Sigmoid colon (tissue), 7 donors: ENCODE data around the gene ADORA3. TPM values are rescaled to one million over a fixed set of nuclear protein-coding genes. Genes with fewer than 3 reads are reported as not detected.

Experiments used
- DNase-seq: peaks from one replicate; pipeline ENCODE4 v3.0.0-alpha.2; 2019
- H3K27ac ChIP-seq, 4 donors: fragments of 200-600 bp; sonication (generic); one replicate each; pipeline ENCODE4 v1.5.1; 2016 to 2019; ENCODE audit warnings: mild to moderate bottlenecking in 1 of 4
- H3K27me3 ChIP-seq, 3 donors: fragments of 200-600 bp; sonication (generic); one replicate each; pipeline ENCODE4 v1.5.1; 2019; ENCODE audit warnings: mild to moderate bottlenecking in 1 of 3
- H3K36me3 ChIP-seq, 4 donors: fragments of 200-600 bp; sonication (generic); one replicate each; pipeline ENCODE4 v1.5.1; 2016 to 2019
- H3K4me1 ChIP-seq, 4 donors: fragments of 200-600 bp; sonication (generic); one replicate each; pipeline ENCODE4 v1.5.1; 2017 to 2019
- H3K4me3 ChIP-seq, 4 donors: fragments of 200-600 bp; sonication (generic); one replicate each; pipeline ENCODE4 v1.5.1; 2017 to 2019; ENCODE audit warnings: mild to moderate bottlenecking in 2 of 4, moderate library complexity in 1 of 4
- H3K9me3 ChIP-seq, 4 donors: fragments of 200-600 bp in 3 of 4; sonication (generic) in 3 of 4; one replicate each; pipeline versions ENCODE4 v1.5.1 to v1.6.1; 2013 to 2019
- CTCF ChIP-seq, 4 experiments: fragments of 450-650 bp in 3 of 4; fragments of 200-600 bp in 1 of 4; IDR thresholded peaks; one replicate each; pipeline ENCODE4 v1.5.1; 2016 to 2019; ENCODE audit warnings: antibody characterized with exemption in 4 of 4, mild to moderate bottlenecking in 3 of 4, moderate library complexity in 2 of 4
- EP300 ChIP-seq, 4 donors: sonication (generic); formaldehyde crosslinking; IDR thresholded peaks; one replicate each; pipeline ENCODE4 v1.6.1; 2017; ENCODE audit warnings: antibody characterized with exemption in 4 of 4
- POLR2A ChIP-seq, 2 donors: fragments of 450-650 bp; IDR thresholded peaks; one replicate each; pipeline ENCODE4 v1.6.1; 2016; ENCODE audit warnings: antibody characterized with exemption in 2 of 2, mild to moderate bottlenecking in 2 of 2, moderate library complexity in 2 of 2
- POLR2AphosphoS5 ChIP-seq, 4 donors: sonication (generic); formaldehyde crosslinking; IDR thresholded peaks; one replicate each; pipeline ENCODE4 v1.6.1; 2017; ENCODE audit warnings: antibody characterized with exemption in 4 of 4
- WGBS, 2 donors: extraction: QIAGEN DNeasy Blood & Tissue Kit; methylation state at CpG; one replicate each; pipeline ENCODE4 v1.1.7; 2013; 5-methylcytosine and 5-hydroxymethylcytosine counted together
- intact Hi-C: fragments of 100-400 bp; cut with DNase I; formaldehyde crosslinking; loops from one replicate; pipeline ENCODE4 v1.15.1; 2023
- polyA plus RNA-seq, 3 donors: library from polyadenylated mRNA; stranded (reverse); fragments of 200-250 nt; gene quantifications; one replicate each; pipeline ENCODE4 v1.2.3, GENCODE V29; 2013
- total RNA-seq, 4 donors: library from RNA; depleted of rRNA; stranded (reverse); fragments of >200 nt; gene quantifications; one replicate each; pipeline ENCODE4 v1.1.0, GENCODE V29; 2016
- donor health status: healthy with polysubstance abuse.
- donor health status: Bipolar disorder and iron deficiency.
- donor health status: healthy.

Gene ADORA3
- total and polyA plus RNA-seq, 7 donors: 3.0 to 20.6 (median 9.1) TPM

- H3K4me3 ChIP-seq: no peak overlapping the region
- TF ChIP-seq POLR2AphosphoS5 (IDR thresholded peaks at IDR 0.05): no peak
- TF ChIP-seq POLR2A (IDR thresholded peaks at IDR 0.05): no peak
- no peak for TF ChIP-seq CTCF (IDR thresholded peaks at IDR 0.05)
- TF ChIP-seq EP300 (IDR thresholded peaks at IDR 0.05): no peak
- intact Hi-C loops: no loop called here
- peak overlapping the region in 3 of 4 donors; percentile 22 to 47 (median 42) for H3K27ac ChIP-seq
- H3K9me3 ChIP-seq: no peaks in the 10 kb centered on the region
- H3K27me3 ChIP-seq: no peaks in the 10 kb centered on the region
- H3K36me3 ChIP-seq: peaks cover 6 to 79% (median 29%) of the 10 kb centered on the region in 4 donors
- no peak for DNase-seq
- WGBS, 2 donors: 83 to 85% methylated on average over 4 of the region's 4 CpGs
- peaks cover 0 to 16% (median 0%) of the 10 kb centered on the region in 4 donors for H3K4me1 ChIP-seq
These were observed 40.9 kb downstream of the ADORA3 start for GRCh38 chr1:111462370-111463028.

DNA sequence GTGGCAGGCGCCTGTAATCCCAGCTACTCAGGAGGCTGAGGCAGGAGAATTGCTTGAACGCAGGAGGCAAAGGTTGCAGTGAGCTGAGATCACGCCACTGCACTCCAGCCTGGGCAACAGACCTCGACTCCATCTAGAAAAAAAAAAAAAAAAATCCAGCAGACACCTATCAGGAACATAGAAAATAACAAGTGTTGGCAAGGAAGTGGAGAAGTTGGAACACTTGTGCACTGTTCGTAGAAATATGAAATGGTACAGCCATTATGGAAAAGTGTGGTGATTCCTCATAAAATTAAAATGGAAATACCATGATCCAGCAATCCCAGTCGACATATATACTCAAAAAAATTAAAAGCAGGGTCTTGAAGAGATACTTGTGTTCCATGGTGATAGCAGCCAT, 41.7 kb downstream of the ADORA3 start:
- Histone ChIP-seq H3K4me3 (no peak overlapping the region), H3K4me1 (peaks cover 0 to 16% (median 0%) of the 10 kb centered on the region in 4 donors), H3K9me3 (no peaks in the 10 kb centered on the region), H3K27ac (no peak overlapping the region), H3K27me3 (no peaks in the 10 kb centered on the region), H3K36me3 (peaks cover 6 to 79% (median 33%) of the 10 kb centered on the region in 4 donors)
- 94 to 96% methylated on average over 6 of the region's 6 CpGs for WGBS, 2 donors
- TF ChIP-seq EP300 (IDR thresholded peaks at IDR 0.05): no peak
- no peak for TF ChIP-seq POLR2A (IDR thresholded peaks at IDR 0.05)
- no peak for TF ChIP-seq CTCF (IDR thresholded peaks at IDR 0.05)
- TF ChIP-seq POLR2AphosphoS5 (IDR thresholded peaks at IDR 0.05): no peak
- intact Hi-C loops: no loop called here
- no peak for DNase-seq

DNA sequence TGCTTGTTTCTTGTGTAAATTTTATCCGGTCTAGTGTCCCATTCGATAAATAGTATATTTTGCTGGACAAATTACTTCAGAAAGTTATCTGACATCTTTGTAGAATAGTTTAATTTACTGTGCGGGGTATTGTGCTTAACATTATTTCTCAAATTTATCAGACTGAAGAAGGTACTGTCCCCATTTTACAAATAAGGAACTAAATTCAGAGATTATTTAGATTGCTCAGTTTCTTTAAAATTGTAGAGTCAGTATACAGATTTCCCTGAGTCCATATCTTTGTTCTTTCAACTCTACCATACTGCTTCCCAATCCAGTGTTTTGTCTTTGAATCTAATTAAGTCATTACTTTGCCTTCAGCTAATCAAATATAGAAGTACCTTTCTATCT, 47.8 kb downstream of the ADORA3 start:
- no peak for DNase-seq
- intact Hi-C loops: no loop called here
- TF ChIP-seq POLR2AphosphoS5 (IDR thresholded peaks at IDR 0.05) (no peak), POLR2A (IDR thresholded peaks at IDR 0.05) (no peak)
- Histone ChIP-seq H3K36me3 (peaks cover 3 to 74% (median 39%) of the 10 kb centered on the region in 4 donors), H3K27me3 (no peaks in the 10 kb centered on the region), H3K4me1 (peaks cover 0 to 52% (median 38%) of the 10 kb centered on the region in 4 donors), H3K27ac (no peak overlapping the region), H3K9me3 (no peaks in the 10 kb centered on the region), H3K4me3 (no peak overlapping the region)
- 82 to 87% methylated on average over 3 of the region's 3 CpGs for WGBS, 2 donors

DNA sequence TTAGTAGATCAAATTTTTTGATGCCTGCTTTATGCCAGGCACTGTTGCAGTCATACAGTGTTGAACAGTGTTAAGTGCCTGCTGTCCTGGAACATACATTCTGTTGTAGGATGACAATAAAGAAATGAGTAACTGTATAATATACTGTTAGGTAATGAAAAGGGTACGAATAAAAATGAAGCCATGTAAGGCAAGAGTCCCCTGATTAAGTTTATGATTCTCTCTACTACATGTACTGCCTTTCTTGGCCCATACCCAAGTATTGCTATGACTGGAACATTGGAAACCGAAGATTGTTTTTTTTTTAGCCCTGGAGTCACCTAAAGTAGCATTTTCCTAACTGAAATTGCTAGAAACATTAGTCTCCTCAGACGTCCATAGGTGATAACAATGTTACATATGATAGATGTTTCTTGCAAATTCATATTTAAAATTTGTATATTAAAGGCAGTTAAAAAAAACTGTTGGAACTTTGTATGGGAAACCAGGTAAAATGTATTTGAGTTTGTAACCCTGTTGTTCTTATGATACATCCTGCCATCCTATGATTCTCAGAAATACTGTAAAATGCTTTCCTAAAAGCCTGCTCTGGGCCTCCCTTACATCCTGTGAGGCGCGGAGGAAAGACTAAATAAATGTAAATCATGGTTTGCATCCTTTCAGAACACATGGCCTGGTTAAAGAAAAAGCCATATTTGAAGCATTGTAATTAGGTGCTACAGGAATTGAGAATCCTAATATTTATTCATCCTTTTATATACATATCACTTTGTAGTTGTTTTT, 48.4 kb downstream of the ADORA3 start:
- H3K4me1 ChIP-seq: peaks cover 0 to 57% (median 44%) of the 10 kb centered on the region in 4 donors
- peaks cover 3 to 68% (median 38%) of the 10 kb centered on the region in 4 donors for H3K36me3 ChIP-seq
- DNase-seq: no peak
- intact Hi-C loops: no loop called here
- H3K4me3 ChIP-seq: no peak overlapping the region
- TF ChIP-seq POLR2A (IDR thresholded peaks at IDR 0.05): no peak
- TF ChIP-seq CTCF (IDR thresholded peaks at IDR 0.05): no peak
- no peak for TF ChIP-seq EP300 (IDR thresholded peaks at IDR 0.05)
- TF ChIP-seq POLR2AphosphoS5 (IDR thresholded peaks at IDR 0.05): no peak
- H3K27ac ChIP-seq: no peak overlapping the region
- H3K27me3 ChIP-seq: no peaks in the 10 kb centered on the region
- 49 to 60% methylated on average over 5 of the region's 5 CpGs for WGBS, 2 donors
- no peaks in the 10 kb centered on the region for H3K9me3 ChIP-seq

DNA sequence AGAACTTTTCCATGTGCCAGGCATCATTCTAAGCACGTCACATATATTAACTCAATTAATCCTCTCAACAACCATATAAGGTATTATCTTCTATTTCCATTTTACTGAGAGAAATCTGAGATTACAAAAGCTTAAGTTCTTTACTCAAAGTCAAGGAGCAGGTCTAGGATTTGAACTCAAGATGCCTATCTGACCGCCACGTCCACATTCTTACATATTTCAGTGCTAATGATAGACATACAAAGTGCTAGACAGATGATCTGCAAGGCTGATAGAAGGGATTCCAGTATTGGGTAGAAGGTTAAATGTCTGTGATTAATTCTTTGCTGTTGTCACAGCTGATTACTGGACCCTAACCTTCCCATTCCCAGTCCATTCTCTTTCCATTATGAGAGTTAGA, 49.7 kb downstream of the ADORA3 start:
- H3K4me1 ChIP-seq: peaks cover 0 to 61% (median 48%) of the 10 kb centered on the region in 4 donors

More for the DNA sequence above, 49.7 kb downstream of the ADORA3 start:
- intact Hi-C loops: no loop called here
- Histone ChIP-seq H3K4me3 (no peak overlapping the region), H3K27me3 (no peaks in the 10 kb centered on the region), H3K36me3 (peaks cover 3 to 55% (median 29%) of the 10 kb centered on the region in 4 donors), H3K9me3 (no peaks in the 10 kb centered on the region), H3K27ac (no peak overlapping the region)
- TF ChIP-seq POLR2AphosphoS5 (IDR thresholded peaks at IDR 0.05) (no peak), POLR2A (IDR thresholded peaks at IDR 0.05) (no peak), EP300 (IDR thresholded peaks at IDR 0.05) (no peak), CTCF (IDR thresholded peaks at IDR 0.05) (no peak)
- WGBS, 2 donors: 85 to 91% methylated on average over 3 of the region's 3 CpGs
- no peak for DNase-seq
